Mammary epithelial cell (primary cell): ENCODE data around the gene SMIM10L1.

ENCODE experiments used
- EZH2 ChIP-seq: IDR thresholded peaks from 2 replicates; pipeline ENCODE4 v1.6.1; 2012; ENCODE audit warnings: low read length, inconsistent platforms, borderline replicate concordance
- TF ChIP-seq, protein P1 (sequence below), 2 donors: IDR thresholded peaks in 1 of 2; conservative IDR thresholded peaks in 1 of 2; 2 replicates each; pipeline ENCODE4 v1.5.1; 2011 to 2012; ENCODE audit warnings: inconsistent platforms in 2 of 2, low read length in 2 of 2, mild to moderate bottlenecking in 2 of 2, control low read depth in 1 of 2, low read depth in 1 of 2; ENCODE audit not compliant: insufficient read depth in 1 of 2; ENCODE audit errors: extremely low read depth in 1 of 2

- TF ChIP-seq, protein P1, sequence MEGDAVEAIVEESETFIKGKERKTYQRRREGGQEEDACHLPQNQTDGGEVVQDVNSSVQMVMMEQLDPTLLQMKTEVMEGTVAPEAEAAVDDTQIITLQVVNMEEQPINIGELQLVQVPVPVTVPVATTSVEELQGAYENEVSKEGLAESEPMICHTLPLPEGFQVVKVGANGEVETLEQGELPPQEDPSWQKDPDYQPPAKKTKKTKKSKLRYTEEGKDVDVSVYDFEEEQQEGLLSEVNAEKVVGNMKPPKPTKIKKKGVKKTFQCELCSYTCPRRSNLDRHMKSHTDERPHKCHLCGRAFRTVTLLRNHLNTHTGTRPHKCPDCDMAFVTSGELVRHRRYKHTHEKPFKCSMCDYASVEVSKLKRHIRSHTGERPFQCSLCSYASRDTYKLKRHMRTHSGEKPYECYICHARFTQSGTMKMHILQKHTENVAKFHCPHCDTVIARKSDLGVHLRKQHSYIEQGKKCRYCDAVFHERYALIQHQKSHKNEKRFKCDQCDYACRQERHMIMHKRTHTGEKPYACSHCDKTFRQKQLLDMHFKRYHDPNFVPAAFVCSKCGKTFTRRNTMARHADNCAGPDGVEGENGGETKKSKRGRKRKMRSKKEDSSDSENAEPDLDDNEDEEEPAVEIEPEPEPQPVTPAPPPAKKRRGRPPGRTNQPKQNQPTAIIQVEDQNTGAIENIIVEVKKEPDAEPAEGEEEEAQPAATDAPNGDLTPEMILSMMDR (conservative IDR thresholded peaks at IDR 0.05 in 1 of 2, IDR thresholded peaks at IDR 0.05 in 1 of 2; ENCODE audit: extremely low read depth in 1 of 2, insufficient read depth in 1 of 2, low read depth in 1 of 2, low read length in 2 of 2) = no peak
- no peak for TF ChIP-seq EZH2
Measured at GRCh38 chr12:11202811-11203210, 31.8 kb downstream of the SMIM10L1 start.
